ENCODE results near the gene VPS35L.

Gene VPS35L

GRCh38 chr16:19696961-19697360 lies 141.5 kb downstream of the VPS35L start:
- no peak for DNase-seq

- DNase-seq, result no peak
These were observed 142.3 kb downstream of the VPS35L start for GRCh38 chr16:19697756-19698318.

GRCh38 chr16:19698480-19699465 lies 143.3 kb downstream of the VPS35L start:
- no peak for DNase-seq

GRCh38 chr16:19699472-19699871 lies 144.0 kb downstream of the VPS35L start:
- DNase-seq, result no peak

- no peak for DNase-seq
These were observed 144.8 kb downstream of the VPS35L start for GRCh38 chr16:19700319-19700781.

- DNase-seq, result no peak
These were observed 145.6 kb downstream of the VPS35L start for GRCh38 chr16:19701091-19701490.

GRCh38 chr16:19703172-19703889 lies 147.8 kb downstream of the VPS35L start:
- DNase-seq, result no peak

- no peak for DNase-seq
These were observed 149.0 kb downstream of the VPS35L start for GRCh38 chr16:19704321-19705145.

GRCh38 chr16:19705146-19705501 lies 149.6 kb downstream of the VPS35L start:
- DNase-seq, result no peak

GRCh38 chr16:19705843-19706242 lies 150.3 kb downstream of the VPS35L start:
- no peak for DNase-seq

GRCh38 chr16:19706846-19707245 lies 151.3 kb downstream of the VPS35L start:
- no peak for DNase-seq

- no peak for DNase-seq
These were observed 152.2 kb downstream of the VPS35L start for GRCh38 chr16:19707569-19708295.

GRCh38 chr16:19708296-19709205 lies 153.0 kb downstream of the VPS35L start:
- DNase-seq, result no peak

- no peak for DNase-seq
These were observed 154.1 kb downstream of the VPS35L start for GRCh38 chr16:19709381-19710136.

- no peak for DNase-seq
These were observed 154.8 kb downstream of the VPS35L start for GRCh38 chr16:19710191-19710908.

GRCh38 chr16:19710991-19711545 lies 155.6 kb downstream of the VPS35L start:
- no peak for DNase-seq

GRCh38 chr16:19711643-19712042 lies 156.1 kb downstream of the VPS35L start:
- DNase-seq, result no peak

GRCh38 chr16:19712418-19713058 lies 157.0 kb downstream of the VPS35L start:
- DNase-seq, result no peak

Data from cerebellar nuclear complex (tissue), 1 donor.